GM20000 (cell line): ENCODE data around the gene PPM1E.
"Not testable (repeated sequence)": the region's sequence is repeated elsewhere in the genome, so short reads cannot be mapped to it uniquely, and the experiment has no call there.

ENCODE experiments used
- DNase-seq: peaks from one replicate; pipeline ENCODE4 v3.0.0; 2012; ENCODE audit warnings: low spot score
- CTCF ChIP-seq: IDR thresholded peaks from 2 replicates; pipeline ENCODE4 v1.5.1; 2012; ENCODE audit warnings: mild to moderate bottlenecking, control low read depth; ENCODE audit errors: extremely low read depth, missing control alignments

Gene PPM1E

GRCh38 chr17:58779446-58779845 is 23.8 kb downstream of the PPM1E start:
- no peak for DNase-seq
- TF ChIP-seq CTCF = no peak

- no peak for DNase-seq
These were observed 27.7 kb downstream of the PPM1E start for GRCh38 chr17:58783380-58783779.

GRCh38 chr17:58785097-58785496 is 29.4 kb downstream of the PPM1E start:
- TF ChIP-seq CTCF = no peak
- DNase-seq = no peak

More at GRCh38 chr17:58783380-58783779, 27.7 kb downstream of the PPM1E start:
- TF ChIP-seq CTCF = no peak

- DNase-seq = no peak
- TF ChIP-seq CTCF = no peak
These were observed 31.1 kb downstream of the PPM1E start for GRCh38 chr17:58786586-58787295.

GRCh38 chr17:58788199-58788598 is 32.5 kb downstream of the PPM1E start:
- no peak for DNase-seq
- TF ChIP-seq CTCF = no peak

- TF ChIP-seq CTCF = no peak
- no peak for DNase-seq
These were observed 33.5 kb downstream of the PPM1E start for GRCh38 chr17:58789160-58789559.

- DNase-seq = no peak
- TF ChIP-seq CTCF = no peak
These were observed 34.2 kb downstream of the PPM1E start for GRCh38 chr17:58789831-58790230.

- not testable (repeated sequence) for DNase-seq
These were observed 38.9 kb downstream of the PPM1E start for GRCh38 chr17:58794508-58794907.
